Gastrocnemius medialis (tissue), 4 donors: ENCODE results near the gene PPP2R2C.

Experiments used
- CTCF ChIP-seq, 5 experiments: fragments of 450-650 bp in 3 of 5; fragments of 200-600 bp in 2 of 5; sonication (generic) in 2 of 5; IDR thresholded peaks in 4 of 5; conservative IDR thresholded peaks in 1 of 5; 1 replicate in 4 of 5; 2 replicates in 1 of 5; pipeline ENCODE4 v1.5.1; 2016 to 2019; ENCODE audit warnings: antibody characterized with exemption in 5 of 5, mild to moderate bottlenecking in 3 of 5, moderate library complexity in 3 of 5
- POLR2A ChIP-seq, 2 donors: fragments of 450-650 bp; IDR thresholded peaks; one replicate each; pipeline ENCODE4 v1.6.1; 2017; ENCODE audit warnings: antibody characterized with exemption in 2 of 2, mild to moderate bottlenecking in 2 of 2, moderate library complexity in 2 of 2

GRCh38 chr4:6301051-6301731, 171.2 kb downstream of the PPP2R2C start:
- TF ChIP-seq POLR2A (IDR thresholded peaks at IDR 0.05) (no peak), CTCF (IDR thresholded peaks at IDR 0.05 in 4 of 5, conservative IDR thresholded peaks at IDR 0.05 in 1 of 5) (no peak)
